ENCODE data around the gene ZNF576. TPM values are rescaled to one million over a fixed set of nuclear protein-coding genes. Genes with fewer than 3 reads are reported as not detected.

The ZNF576 gene
- total and polyA plus RNA-seq, 9 of the 15 experiments (the other 6 are each of a cell fraction or from before 2014, with no cell fraction given), result 6.8 to 18.2 (median 12.2) TPM

DNA sequence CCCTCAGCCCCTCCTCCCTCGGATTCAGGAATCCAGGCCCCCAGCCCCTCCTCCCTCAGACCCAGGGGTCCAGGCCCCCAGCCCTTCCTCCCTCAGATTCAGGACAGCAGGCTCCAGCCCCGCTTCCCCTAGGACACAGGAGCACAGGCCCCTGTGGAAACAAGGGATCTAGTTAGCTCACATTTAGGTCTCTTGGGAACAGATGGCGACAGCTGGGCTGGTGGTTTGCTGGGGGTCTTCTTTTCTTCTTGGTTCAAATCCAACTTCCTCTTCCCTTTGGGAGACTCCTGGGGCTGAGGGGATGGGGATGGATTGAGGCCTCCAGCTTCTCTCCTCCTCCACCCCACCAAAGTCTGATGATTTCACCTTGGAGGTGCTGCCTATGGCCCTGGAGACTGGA, 43.8 kb upstream of the ZNF576 start (continued):
- TF ChIP-seq, protein P1, sequence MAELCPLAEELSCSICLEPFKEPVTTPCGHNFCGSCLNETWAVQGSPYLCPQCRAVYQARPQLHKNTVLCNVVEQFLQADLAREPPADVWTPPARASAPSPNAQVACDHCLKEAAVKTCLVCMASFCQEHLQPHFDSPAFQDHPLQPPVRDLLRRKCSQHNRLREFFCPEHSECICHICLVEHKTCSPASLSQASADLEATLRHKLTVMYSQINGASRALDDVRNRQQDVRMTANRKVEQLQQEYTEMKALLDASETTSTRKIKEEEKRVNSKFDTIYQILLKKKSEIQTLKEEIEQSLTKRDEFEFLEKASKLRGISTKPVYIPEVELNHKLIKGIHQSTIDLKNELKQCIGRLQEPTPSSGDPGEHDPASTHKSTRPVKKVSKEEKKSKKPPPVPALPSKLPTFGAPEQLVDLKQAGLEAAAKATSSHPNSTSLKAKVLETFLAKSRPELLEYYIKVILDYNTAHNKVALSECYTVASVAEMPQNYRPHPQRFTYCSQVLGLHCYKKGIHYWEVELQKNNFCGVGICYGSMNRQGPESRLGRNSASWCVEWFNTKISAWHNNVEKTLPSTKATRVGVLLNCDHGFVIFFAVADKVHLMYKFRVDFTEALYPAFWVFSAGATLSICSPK (IDR thresholded peaks at IDR 0.05; ENCODE audit: borderline replicate concordance), result no peak
- TF ChIP-seq, protein P2, sequence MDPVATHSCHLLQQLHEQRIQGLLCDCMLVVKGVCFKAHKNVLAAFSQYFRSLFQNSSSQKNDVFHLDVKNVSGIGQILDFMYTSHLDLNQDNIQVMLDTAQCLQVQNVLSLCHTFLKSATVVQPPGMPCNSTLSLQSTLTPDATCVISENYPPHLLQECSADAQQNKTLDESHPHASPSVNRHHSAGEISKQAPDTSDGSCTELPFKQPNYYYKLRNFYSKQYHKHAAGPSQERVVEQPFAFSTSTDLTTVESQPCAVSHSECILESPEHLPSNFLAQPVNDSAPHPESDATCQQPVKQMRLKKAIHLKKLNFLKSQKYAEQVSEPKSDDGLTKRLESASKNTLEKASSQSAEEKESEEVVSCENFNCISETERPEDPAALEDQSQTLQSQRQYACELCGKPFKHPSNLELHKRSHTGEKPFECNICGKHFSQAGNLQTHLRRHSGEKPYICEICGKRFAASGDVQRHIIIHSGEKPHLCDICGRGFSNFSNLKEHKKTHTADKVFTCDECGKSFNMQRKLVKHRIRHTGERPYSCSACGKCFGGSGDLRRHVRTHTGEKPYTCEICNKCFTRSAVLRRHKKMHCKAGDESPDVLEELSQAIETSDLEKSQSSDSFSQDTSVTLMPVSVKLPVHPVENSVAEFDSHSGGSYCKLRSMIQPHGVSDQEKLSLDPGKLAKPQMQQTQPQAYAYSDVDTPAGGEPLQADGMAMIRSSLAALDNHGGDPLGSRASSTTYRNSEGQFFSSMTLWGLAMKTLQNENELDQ (CRISPR knock-in tag; IDR thresholded peaks at IDR 0.05; ENCODE audit: borderline replicate concordance), result no peak
- TF ChIP-seq NELFE (IDR thresholded peaks at IDR 0.05; ENCODE audit: insufficient read depth, insufficient read length) (no peak), SREBF2 (CRISPR knock-in tag; IDR thresholded peaks at IDR 0.05) (no peak), PHF21A (IDR thresholded peaks at IDR 0.05; ENCODE audit: borderline replicate concordance, low read depth) (no peak), MYNN (IDR thresholded peaks at IDR 0.05) (no peak), MYNN (CRISPR knock-in tag; IDR thresholded peaks at IDR 0.05) (no peak), POLR3G (IDR thresholded peaks at IDR 0.05; ENCODE audit: extremely low read depth, insufficient read length, insufficient replicate concordance) (no peak), ATF7 (IDR thresholded peaks at IDR 0.05) (no peak), NBN (IDR thresholded peaks at IDR 0.05; ENCODE audit: low read depth) (no peak)
- TF ChIP-seq, protein P3, sequence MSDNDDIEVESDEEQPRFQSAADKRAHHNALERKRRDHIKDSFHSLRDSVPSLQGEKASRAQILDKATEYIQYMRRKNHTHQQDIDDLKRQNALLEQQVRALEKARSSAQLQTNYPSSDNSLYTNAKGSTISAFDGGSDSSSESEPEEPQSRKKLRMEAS (CRISPR knock-in tag; IDR thresholded peaks at IDR 0.05), result no peak
